GM23338 (cell line): ENCODE measurements around the gene FBL. TPM values are rescaled to one million over a fixed set of nuclear protein-coding genes. Genes with fewer than 3 reads are reported as not detected.
A peak's percentile ranks its signal among the peaks of the same experiment; 100 is the strongest.

Experiments used
- ATAC-seq: fragments of 200-7000 bp; cut with Tn5 transposase; 3 replicates; pipeline ENCODE4 v1.9.1; 2020
- DNase-seq: peaks from one replicate; pipeline ENCODE4 v3.0.0-alpha.2; 2015; ENCODE audit warnings: low spot score
- H2AFZ ChIP-seq: fragments of 200-600 bp; sonication (generic); 2 replicates; pipeline ENCODE4 v1.8.0; 2016; ENCODE audit warnings: antibody characterized with exemption, mild to moderate bottlenecking, moderate library complexity
- H3F3A ChIP-seq: fragments of 200-600 bp; sonication (generic); replicated peaks from 2 replicates; pipeline ENCODE4 v1.8.0; 2017; ENCODE audit warnings: antibody characterized with exemption, mixed run types, low read depth
- H3K27ac ChIP-seq: fragments of 200-600 bp; sonication (generic); 2 replicates; pipeline ENCODE4 v1.6.1; 2016; ENCODE audit warnings: low read depth
- H3K27me3 ChIP-seq: fragments of 200-600 bp; sonication (generic); 2 replicates; pipeline ENCODE4 v1.8.0; 2016; ENCODE audit warnings: mild to moderate bottlenecking, mixed run types, moderate library complexity; ENCODE audit not compliant: insufficient read depth
- H3K36me3 ChIP-seq: fragments of 200-600 bp; sonication (generic); 2 replicates; pipeline ENCODE4 v1.8.0; 2016; ENCODE audit warnings: mild to moderate bottlenecking; ENCODE audit not compliant: insufficient read depth
- H3K4me1 ChIP-seq: fragments of 200-600 bp; sonication (generic); 2 replicates; pipeline ENCODE4 v1.8.0; 2016; ENCODE audit warnings: mild to moderate bottlenecking, moderate library complexity; ENCODE audit not compliant: insufficient read depth
- H3K4me2 ChIP-seq: fragments of 200-600 bp; sonication (generic); 2 replicates; pipeline ENCODE4 v1.7.1; 2017; ENCODE audit warnings: mixed run types
- H3K4me3 ChIP-seq: fragments of 200-600 bp; sonication (generic); 2 replicates; pipeline ENCODE4 v1.6.1; 2016; ENCODE audit warnings: mixed run types
- H3K79me2 ChIP-seq: fragments of 200-600 bp; sonication (generic); replicated peaks from 2 replicates; pipeline ENCODE4 v1.8.0; 2017; ENCODE audit warnings: mild to moderate bottlenecking; ENCODE audit not compliant: insufficient read depth
- H3K9me2 ChIP-seq: fragments of 200-600 bp; sonication (generic); 2 replicates; pipeline ENCODE4 v1.8.0; 2017; ENCODE audit not compliant: insufficient read depth
- H4K20me1 ChIP-seq: fragments of 200-600 bp; sonication (generic); replicated peaks from 2 replicates; pipeline ENCODE4 v1.8.0; 2017; ENCODE audit warnings: mild to moderate bottlenecking; ENCODE audit not compliant: insufficient read depth
- H3K27ac Mint-ChIP-seq: 2 replicates; pipeline ENCODE4 v1.8.0; 2020; ENCODE audit warnings: inconsistent platforms, mild to moderate bottlenecking, moderate library complexity, mixed read lengths
- H3K27me3 Mint-ChIP-seq: 3 replicates; pipeline ENCODE4 v1.8.0; 2022; ENCODE audit warnings: low read depth, mild to moderate bottlenecking, moderate library complexity, mixed read lengths, inconsistent platforms; ENCODE audit not compliant: insufficient read depth, poor library complexity
- H3K36me3 Mint-ChIP-seq: 3 replicates; pipeline ENCODE4 v1.8.0; 2021; ENCODE audit warnings: low read depth, mild to moderate bottlenecking, inconsistent platforms, moderate library complexity, mixed read lengths
- H3K4me1 Mint-ChIP-seq: 3 replicates; pipeline ENCODE4 v1.8.0; 2020; ENCODE audit warnings: mild to moderate bottlenecking, inconsistent platforms, mixed read lengths
- H3K4me3 Mint-ChIP-seq: 3 replicates; pipeline ENCODE4 v1.8.0; 2021; ENCODE audit warnings: moderate library complexity, mild to moderate bottlenecking, inconsistent platforms, mixed read lengths
- H3K9me3 Mint-ChIP-seq: 3 replicates; pipeline ENCODE4 v1.8.0; 2020; ENCODE audit warnings: moderate library complexity, mild to moderate bottlenecking, inconsistent platforms, mixed read lengths
- CREB1 ChIP-seq: fragments of 250-450 bp; sonication (Bioruptor Pico); IDR thresholded peaks from 2 replicates; pipeline ENCODE4 v1.5.0; 2020; ENCODE audit warnings: low read depth, mild to moderate bottlenecking, moderate library complexity
- CTCF ChIP-seq, 2 experiments: fragments of 200-600 bp in 1 of 2; sonication (generic) in 1 of 2; conservative IDR thresholded peaks; 2 replicates each; pipeline versions ENCODE4 v1.5.1 to v1.6.1; 2016 to 2017; ENCODE audit warnings: antibody characterized with exemption in 2 of 2, low read depth in 2 of 2, mild to moderate bottlenecking in 2 of 2, moderate library complexity in 1 of 2
- ETS1 ChIP-seq: IDR thresholded peaks from 2 replicates; pipeline ENCODE4 v1.6.1; 2016; ENCODE audit warnings: antibody characterized with exemption
- EZH2 ChIP-seq: fragments of 200-600 bp; sonication (generic); IDR thresholded peaks from one replicate; pipeline ENCODE4 v1.8.0; 2017; ENCODE audit warnings: antibody characterized with exemption, mild to moderate bottlenecking, low read depth; ENCODE audit not compliant: unreplicated experiment
- EZH2phosphoT487 ChIP-seq: fragments of 200-600 bp; sonication (generic); IDR thresholded peaks from one replicate; pipeline ENCODE4 v1.8.1; 2018; ENCODE audit warnings: antibody characterized with exemption; ENCODE audit not compliant: unreplicated experiment
- JUNB ChIP-seq: IDR thresholded peaks from one replicate; pipeline ENCODE4 v1.6.1; 2016; ENCODE audit warnings: antibody characterized with exemption; ENCODE audit not compliant: unreplicated experiment
- NANOG ChIP-seq: IDR thresholded peaks from 2 replicates; pipeline ENCODE4 v1.6.1; 2016; ENCODE audit warnings: antibody characterized with exemption, borderline replicate concordance
- POLR2AphosphoS5 ChIP-seq: IDR thresholded peaks from 2 replicates; pipeline ENCODE4 v1.6.1; 2016; ENCODE audit warnings: antibody characterized with exemption, low read depth
- REST ChIP-seq: IDR thresholded peaks from one replicate; pipeline ENCODE4 v1.6.1; 2018; ENCODE audit warnings: antibody characterized with exemption; ENCODE audit not compliant: unreplicated experiment
- STAT1 ChIP-seq: IDR thresholded peaks from one replicate; pipeline ENCODE4 v1.6.1; 2016; ENCODE audit warnings: antibody characterized with exemption; ENCODE audit not compliant: unreplicated experiment
- ZNF114 ChIP-seq: fragments of 250-450 bp; sonication (Bioruptor Pico); IDR thresholded peaks from 2 replicates; pipeline ENCODE4 v1.5.0; 2020; ENCODE audit warnings: mild to moderate bottlenecking, moderate library complexity
- ZNF331 ChIP-seq: fragments of 250-450 bp; sonication (Bioruptor Pico); IDR thresholded peaks from 2 replicates; pipeline ENCODE4 v1.5.0; 2020; ENCODE audit warnings: low read depth, mild to moderate bottlenecking, moderate library complexity
- ZNF462 ChIP-seq: fragments of 250-450 bp; sonication (Bioruptor Pico); IDR thresholded peaks from 2 replicates; pipeline ENCODE4 v1.5.0; 2020; ENCODE audit warnings: mild to moderate bottlenecking, moderate library complexity
- polyA plus RNA-seq: library from polyadenylated mRNA; unstranded; fragments of >200 nt; fragmentation: Nextera tagmentation; extraction: Ambion mirVana; gene quantifications from 2 replicates; pipeline ENCODE4 v1.2.1, GENCODE V29; 2016
- total RNA-seq: library from RNA; depleted of rRNA; stranded (reverse); fragments of >200 nt; shearing (Covaris generic); gene quantifications from 2 replicates; pipeline ENCODE4 v1.2.3, GENCODE V29; 2014

The FBL gene
- total and polyA plus RNA-seq, 2 experiments from 2014 or later, result 403 to 553 TPM

- H3K36me3 ChIP-seq, result peaks cover 29% of the 10 kb centered on the region
These were observed 13.7 kb downstream of the FBL start for GRCh38 chr19:39832341-39833083.

More at GRCh38 chr19:39832341-39833083, 13.7 kb downstream of the FBL start:
- peak overlapping the region; percentile 90 for H3K27ac Mint-ChIP-seq
- DNase-seq (no peak), ATAC-seq (no peak)
- Histone ChIP-seq H3K9me2 (no peaks in the 10 kb centered on the region), H3K4me3 (peak overlapping the region; percentile 86), H3K4me2 (peak overlapping the region; percentile 88), H4K20me1 (peaks cover 3% of the 10 kb centered on the region; the same call in 1 of the 2 replicates), H3K27me3 (no peaks in the 10 kb centered on the region), H3K4me1 (peaks cover 5% of the 10 kb centered on the region; the same call in 1 of the 2 replicates), H3F3A (peaks cover 25% of the 10 kb centered on the region), H2AFZ (no peak overlapping the region), H3K79me2 (peaks cover 6% of the 10 kb centered on the region), H3K27ac (no peak overlapping the region)
- TF ChIP-seq POLR2AphosphoS5 (no peak), ZNF331 (no peak), EZH2phosphoT487 (no peak), CREB1 (no peak), ETS1 (no peak), REST (no peak), STAT1 (no peak), NANOG (no peak), EZH2 (no peak), ZNF462 (CRISPR knock-in tag) (no peak), ZNF114 (CRISPR knock-in tag) (no peak), CTCF (conservative IDR thresholded peaks at IDR 0.05; ENCODE audit: low read depth in 2 of 2) (no peak), JUNB (no peak)
- peak overlapping the region; percentile 74 for H3K4me3 Mint-ChIP-seq
- peaks cover 16% of the 10 kb centered on the region for H3K27me3 Mint-ChIP-seq
- H3K36me3 Mint-ChIP-seq, result peaks cover 67% of the 10 kb centered on the region
- peaks cover 17% of the 10 kb centered on the region for H3K4me1 Mint-ChIP-seq
- H3K9me3 Mint-ChIP-seq, result no peaks in the 10 kb centered on the region
